ENCODE results near the gene VPS39.

The VPS39 gene

DNA sequence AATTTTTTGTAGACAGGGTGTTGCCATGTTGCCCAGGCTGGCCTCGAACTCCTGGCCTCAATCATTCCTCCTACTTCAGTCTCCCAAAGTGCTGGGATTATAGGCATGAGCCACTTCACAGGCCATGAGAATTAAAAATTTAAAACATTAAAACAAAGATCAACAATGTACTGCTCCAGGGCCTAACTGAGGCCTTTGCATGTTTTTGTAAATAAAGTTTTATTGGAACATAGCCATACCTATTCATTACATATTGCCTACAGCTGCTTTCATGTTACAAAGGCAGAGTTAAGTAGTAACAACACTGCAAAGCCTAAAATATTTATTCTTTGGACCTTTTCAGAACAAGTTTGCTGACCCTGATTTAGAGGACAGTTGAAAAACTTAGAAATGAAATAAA, 9.6 kb downstream of the VPS39 start:
- Histone ChIP-seq H3F3A (ENCODE audit: low read depth) (no peaks in the 10 kb centered on the region), H2AFZ (ENCODE audit: low read length) (no peak overlapping the region), H3K4me3 (ENCODE audit: low read length, poor library complexity, severe bottlenecking) (no peak overlapping the region), H3K9me2 (replicated peaks; ENCODE audit: low read depth, low read length) (no peaks in the 10 kb centered on the region), H3K4me1 (ENCODE audit: insufficient read depth, low read length, poor library complexity, severe bottlenecking) (no peaks in the 10 kb centered on the region), H3K27me3 (ENCODE audit: insufficient read depth, low read length, poor library complexity, severe bottlenecking) (no peaks in the 10 kb centered on the region), H3K79me2 (ENCODE audit: insufficient read depth, low read length) (no peaks in the 10 kb centered on the region), H3K9ac (ENCODE audit: low read depth, low read length, poor library complexity, severe bottlenecking) (no peak overlapping the region), H3K4me2 (ENCODE audit: low read depth, low read length, poor library complexity, severe bottlenecking) (no peak overlapping the region), H4K20me1 (ENCODE audit: insufficient read depth, low read length, poor library complexity, severe bottlenecking) (no peaks in the 10 kb centered on the region), H3K9me3 (ENCODE audit: insufficient read depth, low read depth, low read length) (no peaks in the 10 kb centered on the region), H3K36me3 (ENCODE audit: insufficient read depth, low read length) (no peaks in the 10 kb centered on the region; the same call in 1 of the 2 replicates)
- TF ChIP-seq, protein P1, sequence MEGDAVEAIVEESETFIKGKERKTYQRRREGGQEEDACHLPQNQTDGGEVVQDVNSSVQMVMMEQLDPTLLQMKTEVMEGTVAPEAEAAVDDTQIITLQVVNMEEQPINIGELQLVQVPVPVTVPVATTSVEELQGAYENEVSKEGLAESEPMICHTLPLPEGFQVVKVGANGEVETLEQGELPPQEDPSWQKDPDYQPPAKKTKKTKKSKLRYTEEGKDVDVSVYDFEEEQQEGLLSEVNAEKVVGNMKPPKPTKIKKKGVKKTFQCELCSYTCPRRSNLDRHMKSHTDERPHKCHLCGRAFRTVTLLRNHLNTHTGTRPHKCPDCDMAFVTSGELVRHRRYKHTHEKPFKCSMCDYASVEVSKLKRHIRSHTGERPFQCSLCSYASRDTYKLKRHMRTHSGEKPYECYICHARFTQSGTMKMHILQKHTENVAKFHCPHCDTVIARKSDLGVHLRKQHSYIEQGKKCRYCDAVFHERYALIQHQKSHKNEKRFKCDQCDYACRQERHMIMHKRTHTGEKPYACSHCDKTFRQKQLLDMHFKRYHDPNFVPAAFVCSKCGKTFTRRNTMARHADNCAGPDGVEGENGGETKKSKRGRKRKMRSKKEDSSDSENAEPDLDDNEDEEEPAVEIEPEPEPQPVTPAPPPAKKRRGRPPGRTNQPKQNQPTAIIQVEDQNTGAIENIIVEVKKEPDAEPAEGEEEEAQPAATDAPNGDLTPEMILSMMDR (conservative IDR thresholded peaks at IDR 0.05; ENCODE audit: low read length): no peak
- no peak for TF ChIP-seq EZH2phosphoT487 (IDR thresholded peaks at IDR 0.05; ENCODE audit: borderline replicate concordance)

GRCh38 chr15:42194513-42194912, 13.6 kb downstream of the VPS39 start:
- H3K4me3 ChIP-seq (ENCODE audit: low read length, poor library complexity, severe bottlenecking): no peak overlapping the region
- H3K79me2 ChIP-seq (ENCODE audit: insufficient read depth, low read length): no peaks in the 10 kb centered on the region
- H3K9me2 ChIP-seq (replicated peaks; ENCODE audit: low read depth, low read length): no peaks in the 10 kb centered on the region
- H4K20me1 ChIP-seq (ENCODE audit: insufficient read depth, low read length, poor library complexity, severe bottlenecking): no peaks in the 10 kb centered on the region
- H3K27me3 ChIP-seq (ENCODE audit: insufficient read depth, low read length, poor library complexity, severe bottlenecking): no peaks in the 10 kb centered on the region
- H3K36me3 ChIP-seq (ENCODE audit: insufficient read depth, low read length): peaks cover 12% of the 10 kb centered on the region; the same call in 1 of the 2 replicates
- no peak overlapping the region for H3K9ac ChIP-seq (ENCODE audit: low read depth, low read length, poor library complexity, severe bottlenecking)
- H3F3A ChIP-seq (ENCODE audit: low read depth): no peaks in the 10 kb centered on the region
- H3K9me3 ChIP-seq (ENCODE audit: insufficient read depth, low read depth, low read length): no peaks in the 10 kb centered on the region
- H2AFZ ChIP-seq (ENCODE audit: low read length): no peak overlapping the region
- TF ChIP-seq EZH2phosphoT487 (IDR thresholded peaks at IDR 0.05; ENCODE audit: borderline replicate concordance): no peak
- TF ChIP-seq, protein P1 (conservative IDR thresholded peaks at IDR 0.05; ENCODE audit: low read length): no peak
- H3K4me1 ChIP-seq (ENCODE audit: insufficient read depth, low read length, poor library complexity, severe bottlenecking): peaks cover 22% of the 10 kb centered on the region
- no peak overlapping the region for H3K4me2 ChIP-seq (ENCODE audit: low read depth, low read length, poor library complexity, severe bottlenecking)

DNA sequence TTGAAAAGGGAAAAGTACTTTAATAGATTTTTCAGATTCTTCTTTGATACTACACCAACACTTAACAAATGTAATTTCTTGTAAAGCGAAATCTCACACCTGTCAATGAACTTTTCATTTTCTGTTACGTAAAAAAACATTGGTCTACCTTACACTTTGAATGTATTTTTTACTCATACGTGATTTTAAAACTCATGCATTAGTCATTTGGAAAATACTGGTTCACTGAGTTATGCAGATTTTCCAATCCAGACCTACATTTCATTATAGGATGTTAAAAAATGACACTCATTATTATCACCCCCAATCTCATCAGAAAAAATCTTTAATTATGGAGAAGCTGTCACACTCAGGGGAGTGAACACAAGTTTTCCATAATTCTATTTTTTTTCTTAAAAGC, 14.7 kb downstream of the VPS39 start:
- Histone ChIP-seq H3K9me3 (ENCODE audit: insufficient read depth, low read depth, low read length) (no peaks in the 10 kb centered on the region), H3F3A (ENCODE audit: low read depth) (no peaks in the 10 kb centered on the region), H3K36me3 (ENCODE audit: insufficient read depth, low read length) (peaks cover 20% of the 10 kb centered on the region; the same call in 1 of the 2 replicates), H4K20me1 (ENCODE audit: insufficient read depth, low read length, poor library complexity, severe bottlenecking) (no peaks in the 10 kb centered on the region), H3K27me3 (ENCODE audit: insufficient read depth, low read length, poor library complexity, severe bottlenecking) (no peaks in the 10 kb centered on the region), H2AFZ (ENCODE audit: low read length) (no peak overlapping the region), H3K9me2 (replicated peaks; ENCODE audit: low read depth, low read length) (no peaks in the 10 kb centered on the region), H3K4me1 (ENCODE audit: insufficient read depth, low read length, poor library complexity, severe bottlenecking) (peaks cover 22% of the 10 kb centered on the region), H3K9ac (ENCODE audit: low read depth, low read length, poor library complexity, severe bottlenecking) (no peak overlapping the region), H3K4me2 (ENCODE audit: low read depth, low read length, poor library complexity, severe bottlenecking) (no peak overlapping the region), H3K4me3 (ENCODE audit: low read length, poor library complexity, severe bottlenecking) (no peak overlapping the region), H3K79me2 (ENCODE audit: insufficient read depth, low read length) (no peaks in the 10 kb centered on the region)
- no peak for TF ChIP-seq EZH2phosphoT487 (IDR thresholded peaks at IDR 0.05; ENCODE audit: borderline replicate concordance)
- TF ChIP-seq, protein P1 (conservative IDR thresholded peaks at IDR 0.05; ENCODE audit: low read length): no peak

All from Loucy (cell line).